Islet precursor cell (in vitro differentiated cells): ENCODE measurements around the gene TCF7.

Experiments
- DNase-seq: peaks from one replicate; pipeline ENCODE4 v3.0.0-alpha.2; 2018

TCF7 gene

GRCh38 chr5:134184155-134185135 is 70.0 kb downstream of the TCF7 start:
- peak; percentile 88 for DNase-seq

- no peak for DNase-seq
Measured at GRCh38 chr5:134188092-134188491, 73.6 kb downstream of the TCF7 start.

- no peak for DNase-seq
Measured at GRCh38 chr5:134189031-134189430, 74.5 kb downstream of the TCF7 start.

DNA sequence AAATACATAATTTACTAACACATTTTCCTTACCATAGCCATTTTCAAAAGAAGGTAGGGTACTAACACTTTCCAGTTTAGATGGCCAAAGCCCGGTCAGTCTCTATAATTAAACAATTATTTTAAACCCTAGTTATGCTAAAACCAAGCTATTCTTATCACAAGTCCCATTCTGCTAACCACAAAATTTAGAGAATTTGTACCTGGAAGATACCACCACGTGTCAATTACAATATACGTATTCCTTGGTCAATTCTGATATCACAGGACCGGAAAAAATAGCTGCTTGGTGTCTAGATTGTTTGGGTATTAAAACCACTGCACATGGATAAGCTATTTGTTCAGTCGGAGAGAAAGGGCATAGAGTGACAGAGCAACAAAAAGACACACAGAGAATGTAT is 81.2 kb downstream of the TCF7 start:
- DNase-seq = no peak
